ENCODE data around the gene PEAK1.
A peak's percentile ranks its signal among the peaks of the same experiment; 100 is the strongest.

PEAK1 gene

GRCh38 chr15:77358545-77359240 is 61.2 kb downstream of the PEAK1 start:
- no peak for TF ChIP-seq JUND (IDR thresholded peaks at IDR 0.05; ENCODE audit: low read depth)
- in situ Hi-C loops (cut with HindIII; ENCODE audit: low pct_unique_long_range_greater_than_20kb, low sequenced_read_pairs): no loop called here
- DNase-seq (ENCODE audit: low read depth in 1 of 2, low spot score in 1 of 2): no peak

DNA sequence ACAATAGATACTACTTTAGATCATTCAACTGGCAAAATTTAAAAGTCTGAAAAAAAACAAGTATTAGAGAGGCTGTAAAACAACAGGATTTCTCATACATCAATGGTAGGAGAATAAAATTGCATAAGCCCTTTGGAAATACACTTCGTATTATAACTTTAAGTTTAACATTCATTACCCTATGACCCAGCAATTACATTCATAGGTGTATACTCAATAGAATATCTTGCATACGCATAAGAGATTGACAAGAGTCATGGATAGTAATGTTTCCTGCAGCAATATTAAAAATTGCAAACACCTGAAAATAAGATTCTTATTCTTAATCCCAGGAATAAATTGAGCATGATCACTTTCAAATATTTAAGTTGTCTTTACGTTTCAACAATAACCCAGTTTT is 63.6 kb downstream of the PEAK1 start:
- no peak for DNase-seq (ENCODE audit: low read depth in 1 of 2, low spot score in 1 of 2)
- no peak for TF ChIP-seq JUND (IDR thresholded peaks at IDR 0.05; ENCODE audit: low read depth)
- in situ Hi-C loops (cut with HindIII; ENCODE audit: low pct_unique_long_range_greater_than_20kb, low sequenced_read_pairs): no loop called here

GRCh38 chr15:77355321-77355720 is 64.6 kb downstream of the PEAK1 start:
- no peak for DNase-seq (ENCODE audit: low read depth in 1 of 2, low spot score in 1 of 2)
- no peak for TF ChIP-seq JUND (IDR thresholded peaks at IDR 0.05; ENCODE audit: low read depth)
- in situ Hi-C loops (cut with HindIII; ENCODE audit: low pct_unique_long_range_greater_than_20kb, low sequenced_read_pairs): no loop called here

GRCh38 chr15:77354063-77354462 is 65.8 kb downstream of the PEAK1 start:
- DNase-seq (ENCODE audit: low read depth in 1 of 2, low spot score in 1 of 2): no peak
- in situ Hi-C loops (cut with HindIII; ENCODE audit: low pct_unique_long_range_greater_than_20kb, low sequenced_read_pairs): no loop called here
- TF ChIP-seq JUND (IDR thresholded peaks at IDR 0.05; ENCODE audit: low read depth): no peak

- DNase-seq (ENCODE audit: low read depth in 1 of 2, low spot score in 1 of 2): no peak
- no peak for TF ChIP-seq JUND (IDR thresholded peaks at IDR 0.05; ENCODE audit: low read depth)
- in situ Hi-C loops (cut with HindIII; ENCODE audit: low pct_unique_long_range_greater_than_20kb, low sequenced_read_pairs): no loop called here
These were observed 67.0 kb downstream of the PEAK1 start for GRCh38 chr15:77352887-77353286.

DNA sequence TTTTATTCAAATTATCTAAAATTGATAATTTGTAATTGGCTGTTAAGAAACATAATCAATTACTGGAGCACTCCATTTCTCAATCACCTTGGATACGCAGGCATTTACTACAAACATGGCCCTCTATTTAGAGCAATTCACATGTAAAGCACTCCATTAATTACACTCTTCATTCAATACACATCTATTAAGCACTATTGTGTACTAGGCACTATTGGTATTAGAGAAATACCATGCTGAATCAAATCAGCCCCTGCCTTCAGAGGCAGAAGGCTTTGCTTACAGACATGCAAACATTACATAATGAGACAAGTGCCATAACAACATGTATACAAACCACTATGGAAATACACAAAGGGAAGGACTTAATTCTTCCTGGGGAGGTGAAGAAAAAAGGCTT is 69.1 kb downstream of the PEAK1 start:
- in situ Hi-C loops (cut with HindIII; ENCODE audit: low pct_unique_long_range_greater_than_20kb, low sequenced_read_pairs): no loop called here
- no peak for TF ChIP-seq JUND (IDR thresholded peaks at IDR 0.05; ENCODE audit: low read depth)
- DNase-seq (ENCODE audit: low read depth in 1 of 2, low spot score in 1 of 2): no peak

GRCh38 chr15:77349666-77350065 is 70.2 kb downstream of the PEAK1 start:
- TF ChIP-seq JUND (IDR thresholded peaks at IDR 0.05; ENCODE audit: low read depth): no peak
- in situ Hi-C loops (cut with HindIII; ENCODE audit: low pct_unique_long_range_greater_than_20kb, low sequenced_read_pairs): no loop called here

GRCh38 chr15:77348511-77348910 is 71.4 kb downstream of the PEAK1 start:
- DNase-seq (ENCODE audit: low read depth in 1 of 2, low spot score in 1 of 2): no peak
- no peak for TF ChIP-seq JUND (IDR thresholded peaks at IDR 0.05; ENCODE audit: low read depth)
- in situ Hi-C loops (cut with HindIII; ENCODE audit: low pct_unique_long_range_greater_than_20kb, low sequenced_read_pairs): no loop called here

More at GRCh38 chr15:77349666-77350065, 70.2 kb downstream of the PEAK1 start:
- DNase-seq (ENCODE audit: low read depth in 1 of 2, low spot score in 1 of 2): no peak

DNA sequence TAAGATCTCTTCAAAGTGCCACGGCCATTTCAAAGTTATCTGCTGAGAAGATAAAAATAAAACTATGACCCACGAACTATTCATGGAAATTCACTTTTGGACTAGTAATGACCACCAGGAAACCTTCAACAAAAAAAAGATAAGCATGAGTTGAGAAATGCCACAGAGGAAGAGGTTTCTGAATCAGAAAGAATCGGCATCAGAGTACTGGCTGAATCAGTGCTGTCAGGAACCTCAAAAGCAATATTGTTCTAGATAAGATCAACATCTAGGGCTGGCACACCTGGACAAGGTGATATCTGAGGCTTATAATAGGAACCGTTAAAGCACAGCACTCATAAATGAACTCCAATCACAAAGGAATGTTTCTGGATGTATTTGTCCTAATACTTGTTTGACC is 72.7 kb downstream of the PEAK1 start:
- in situ Hi-C loops (cut with HindIII; ENCODE audit: low pct_unique_long_range_greater_than_20kb, low sequenced_read_pairs): no loop called here
- DNase-seq (ENCODE audit: low read depth in 1 of 2, low spot score in 1 of 2): no peak
- no peak for TF ChIP-seq JUND (IDR thresholded peaks at IDR 0.05; ENCODE audit: low read depth)

- TF ChIP-seq JUND (IDR thresholded peaks at IDR 0.05; ENCODE audit: low read depth): no peak
- no peak for DNase-seq (ENCODE audit: low read depth in 1 of 2, low spot score in 1 of 2)
- in situ Hi-C loops (cut with HindIII; ENCODE audit: low pct_unique_long_range_greater_than_20kb, low sequenced_read_pairs): no loop called here
These were observed 73.5 kb downstream of the PEAK1 start for GRCh38 chr15:77346245-77347036.

DNA sequence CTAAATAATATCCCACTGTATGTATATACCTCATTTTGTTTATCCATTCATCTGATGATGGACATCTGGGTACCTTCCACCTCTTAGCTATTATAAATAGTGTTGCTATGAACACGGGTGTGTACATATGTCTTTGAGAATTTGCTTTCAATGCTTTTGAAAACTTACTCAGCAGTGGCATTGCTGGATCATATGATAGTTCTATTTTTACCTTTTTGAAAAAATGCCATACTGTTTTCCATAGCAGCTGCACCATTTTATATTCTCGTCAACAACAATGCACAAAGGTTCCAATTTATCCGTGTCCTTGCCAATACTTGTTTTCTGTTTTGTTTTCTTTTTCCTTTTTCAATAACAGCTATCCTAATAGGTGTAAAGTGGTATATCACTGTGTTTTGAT is 77.1 kb downstream of the PEAK1 start:
- TF ChIP-seq JUND (IDR thresholded peaks at IDR 0.05; ENCODE audit: low read depth): no peak
- DNase-seq (ENCODE audit: low read depth in 1 of 2, low spot score in 1 of 2): no peak
- in situ Hi-C loops (cut with HindIII; ENCODE audit: low pct_unique_long_range_greater_than_20kb, low sequenced_read_pairs): no loop called here

DNA sequence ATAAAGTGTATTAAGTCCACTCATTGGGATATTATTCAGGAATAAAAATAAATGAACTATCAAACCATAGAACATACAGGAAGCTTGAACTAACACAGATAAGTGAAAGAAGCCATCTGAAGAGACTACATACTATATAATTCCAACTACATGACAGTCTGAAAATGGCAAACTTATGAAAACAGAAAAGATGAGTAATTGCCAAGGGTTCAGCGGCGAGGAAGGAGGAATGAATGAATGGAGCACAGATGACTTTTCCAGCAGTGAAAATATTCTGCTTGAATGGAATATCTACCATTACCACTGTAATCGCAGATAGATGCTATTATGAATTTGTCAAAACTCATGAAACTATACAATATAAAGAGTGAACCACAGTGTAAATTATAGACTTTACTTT is 79.7 kb downstream of the PEAK1 start:
- DNase-seq (ENCODE audit: low read depth in 1 of 2, low spot score in 1 of 2): no peak
- in situ Hi-C loops (cut with HindIII; ENCODE audit: low pct_unique_long_range_greater_than_20kb, low sequenced_read_pairs): no loop called here
- TF ChIP-seq JUND (IDR thresholded peaks at IDR 0.05; ENCODE audit: low read depth): no peak

DNA sequence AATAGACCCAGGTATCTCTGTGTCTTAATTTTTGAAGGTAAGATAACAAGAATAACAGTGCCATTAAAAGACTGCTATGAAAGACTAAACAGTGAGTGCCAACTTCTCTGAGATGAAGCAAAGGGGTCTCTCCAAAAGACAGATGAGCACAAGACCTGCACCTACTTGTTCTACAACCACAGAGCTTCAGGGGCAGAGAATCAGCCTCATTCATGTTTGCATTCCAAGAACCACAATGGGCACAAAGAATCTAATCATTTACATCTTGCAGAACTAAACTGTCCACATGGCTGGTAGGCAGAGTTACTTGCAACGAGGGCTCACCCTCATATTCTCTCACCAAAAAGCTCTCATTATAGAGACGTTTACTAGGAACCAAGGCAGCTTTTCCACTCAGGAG is 83.9 kb downstream of the PEAK1 start:
- DNase-seq (ENCODE audit: low read depth in 1 of 2, low spot score in 1 of 2): peak in 1 of 2 experiments; percentile 28
- no peak for TF ChIP-seq JUND (IDR thresholded peaks at IDR 0.05; ENCODE audit: low read depth)
- in situ Hi-C loops (cut with HindIII; ENCODE audit: low pct_unique_long_range_greater_than_20kb, low sequenced_read_pairs): no loop called here
